GM19438 (cell line): ENCODE data around the gene TTLL9.

Source experiments
- ATAC-seq: cut with Tn5 transposase; IDR thresholded peaks from one replicate; pipeline ENCODE4 v1.9.1; 2021; ENCODE audit warnings: low read depth; ENCODE audit not compliant: unreplicated experiment

Gene TTLL9

DNA sequence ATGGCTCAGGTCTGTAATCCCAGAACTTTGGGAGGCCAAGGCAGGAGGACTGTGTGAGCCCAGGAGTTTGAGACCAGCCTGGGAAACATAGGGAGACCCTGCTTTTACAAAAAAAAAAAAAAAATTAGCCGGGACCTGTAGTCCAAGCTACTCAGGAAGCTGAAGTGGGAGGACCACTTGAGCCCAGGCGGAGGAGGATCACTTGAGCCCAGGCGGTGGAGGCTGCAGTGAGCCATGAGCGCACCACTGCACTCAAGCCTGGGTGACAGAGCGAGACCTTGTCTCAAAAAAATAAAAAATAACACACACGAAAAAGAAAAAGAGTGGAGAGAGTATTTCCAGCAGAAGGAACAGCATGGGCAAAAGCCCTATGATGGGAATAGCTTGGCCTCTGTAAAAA lies 2.0 kb downstream of the TTLL9 start:
- ATAC-seq, result no peak

DNA sequence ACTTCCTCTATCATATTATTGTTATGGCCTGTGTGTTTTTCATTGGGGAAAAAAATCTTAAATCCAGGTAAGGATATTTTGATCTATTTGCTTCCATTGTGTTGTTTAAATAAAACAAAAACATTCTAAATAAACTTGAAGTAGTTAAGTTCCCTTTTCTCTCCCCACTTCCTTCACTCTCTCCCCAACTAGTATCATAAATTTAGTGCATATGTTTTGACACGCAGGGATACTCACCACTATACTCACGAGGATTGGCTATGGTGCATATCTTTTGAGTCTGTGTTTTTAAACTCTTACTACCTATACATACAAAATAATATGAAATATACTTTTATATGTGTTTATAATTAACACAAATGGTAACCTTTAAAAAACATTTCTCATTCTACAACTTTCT lies 5.2 kb downstream of the TTLL9 start:
- no peak for ATAC-seq

DNA sequence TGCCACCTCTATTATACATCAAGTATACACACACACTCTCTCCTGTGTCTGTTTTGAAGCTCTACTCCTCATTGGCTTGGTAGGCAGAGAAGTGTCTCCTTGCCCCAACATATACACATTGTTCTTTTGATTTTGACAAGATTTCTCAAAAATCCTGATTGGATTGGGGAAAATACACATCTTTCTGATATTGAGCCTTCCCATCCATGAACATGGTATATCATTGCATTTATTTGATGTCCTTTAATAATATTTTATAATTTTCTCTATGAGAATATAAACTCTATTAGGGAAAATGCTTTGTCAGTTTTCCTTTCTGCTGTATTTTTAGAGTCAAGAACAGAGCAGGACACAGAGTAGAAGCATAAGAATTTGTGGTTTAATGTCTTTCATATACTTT lies 7.2 kb downstream of the TTLL9 start:
- no peak for ATAC-seq

DNA sequence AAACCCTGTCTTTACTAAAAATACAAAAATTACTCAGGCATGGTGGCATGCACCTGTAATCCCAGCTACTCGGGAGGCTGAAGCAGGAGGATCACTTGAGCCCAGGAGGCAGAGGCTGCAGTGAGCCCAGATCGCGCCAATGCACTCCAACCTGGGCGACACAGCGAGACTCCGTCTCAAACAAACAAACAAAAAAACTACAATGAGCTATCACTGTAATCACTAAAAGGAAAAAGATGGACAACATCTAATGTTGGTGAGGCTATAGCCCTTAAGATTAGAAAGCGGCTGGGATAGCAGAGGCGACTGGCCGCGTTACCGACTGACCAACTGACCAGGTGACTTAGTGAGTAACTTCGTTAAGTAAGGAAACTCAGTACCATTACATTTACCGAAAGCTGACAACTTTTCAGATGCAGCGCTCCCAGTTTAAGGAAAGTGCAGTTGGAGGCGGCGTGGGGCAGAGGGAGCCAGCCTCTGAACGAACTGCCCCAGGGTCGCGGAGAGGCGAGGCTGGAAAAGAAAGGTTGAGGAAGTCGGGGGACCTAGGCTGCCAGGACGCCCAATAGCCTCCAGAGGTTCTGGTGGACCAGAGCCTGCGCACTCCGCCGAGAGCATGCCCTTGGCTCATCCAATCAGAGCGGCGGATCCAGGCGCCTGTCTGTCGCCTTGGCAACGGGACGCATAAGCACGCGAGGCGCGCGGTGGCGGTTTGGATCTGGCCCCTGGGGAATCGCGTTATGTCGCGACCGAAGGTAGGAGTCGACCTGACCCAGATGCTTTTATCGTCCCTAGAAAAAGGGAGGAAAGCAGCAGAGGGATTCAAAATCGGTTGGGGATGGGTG lies 8.9 kb downstream of the TTLL9 start:
- peak; percentile 76 for ATAC-seq

DNA sequence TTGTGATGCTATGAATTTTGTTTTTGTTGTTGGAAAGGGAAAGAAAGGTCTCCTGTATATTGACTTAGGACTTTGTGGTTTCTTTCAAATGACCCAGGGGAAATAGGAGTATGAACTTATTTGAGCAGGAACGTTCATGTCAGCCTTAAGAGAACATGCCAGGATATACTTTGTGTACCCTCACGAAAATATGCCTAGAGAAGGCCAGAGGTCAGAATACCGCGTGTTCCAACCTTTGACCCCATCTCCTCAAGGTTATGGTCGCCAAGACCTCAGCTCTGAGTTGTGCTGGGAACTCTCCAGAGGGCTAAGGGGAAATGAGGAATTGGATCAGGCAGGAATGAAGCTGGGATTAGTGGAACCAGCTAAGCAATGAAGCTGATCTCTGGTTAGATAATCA lies 11.5 kb downstream of the TTLL9 start:
- no peak for ATAC-seq

DNA sequence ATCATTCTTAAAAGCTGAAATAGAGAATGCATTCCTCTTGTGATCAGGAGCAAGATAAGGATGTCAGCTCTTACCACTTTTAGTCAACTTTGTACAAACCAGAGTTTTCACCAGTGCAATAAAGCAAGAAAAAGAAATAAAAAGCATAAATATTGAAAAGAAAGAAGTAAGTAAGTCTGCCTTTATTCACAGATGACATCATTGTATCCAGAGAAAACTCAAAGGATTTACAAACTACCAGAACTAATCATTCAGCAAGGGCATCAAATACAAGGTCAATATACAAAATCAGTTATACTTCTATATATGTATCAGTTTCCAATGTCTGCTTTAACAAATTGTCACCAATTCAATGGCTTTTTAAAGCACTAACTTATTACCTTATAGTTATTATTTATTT lies 13.4 kb downstream of the TTLL9 start:
- ATAC-seq, result no peak

DNA sequence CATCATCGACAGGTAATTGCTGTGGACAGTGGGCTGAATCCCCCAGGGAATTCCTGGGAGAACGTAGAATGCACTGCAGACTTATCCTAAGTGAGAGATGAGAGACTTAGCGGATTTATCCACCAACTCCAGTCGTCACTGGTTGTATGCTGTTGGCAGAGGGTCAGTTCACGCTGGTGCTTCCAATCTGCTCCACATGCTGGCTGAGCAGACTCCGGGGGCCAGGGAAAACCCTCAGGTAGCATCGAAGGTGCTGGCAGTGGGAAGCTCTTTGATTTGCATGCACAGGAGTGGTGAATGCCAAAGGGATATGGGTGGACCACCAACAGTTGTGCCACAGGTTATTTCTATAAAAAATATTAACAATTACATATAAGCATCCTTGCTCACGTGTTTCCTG lies 20.2 kb downstream of the TTLL9 start:
- ATAC-seq, result no peak

DNA sequence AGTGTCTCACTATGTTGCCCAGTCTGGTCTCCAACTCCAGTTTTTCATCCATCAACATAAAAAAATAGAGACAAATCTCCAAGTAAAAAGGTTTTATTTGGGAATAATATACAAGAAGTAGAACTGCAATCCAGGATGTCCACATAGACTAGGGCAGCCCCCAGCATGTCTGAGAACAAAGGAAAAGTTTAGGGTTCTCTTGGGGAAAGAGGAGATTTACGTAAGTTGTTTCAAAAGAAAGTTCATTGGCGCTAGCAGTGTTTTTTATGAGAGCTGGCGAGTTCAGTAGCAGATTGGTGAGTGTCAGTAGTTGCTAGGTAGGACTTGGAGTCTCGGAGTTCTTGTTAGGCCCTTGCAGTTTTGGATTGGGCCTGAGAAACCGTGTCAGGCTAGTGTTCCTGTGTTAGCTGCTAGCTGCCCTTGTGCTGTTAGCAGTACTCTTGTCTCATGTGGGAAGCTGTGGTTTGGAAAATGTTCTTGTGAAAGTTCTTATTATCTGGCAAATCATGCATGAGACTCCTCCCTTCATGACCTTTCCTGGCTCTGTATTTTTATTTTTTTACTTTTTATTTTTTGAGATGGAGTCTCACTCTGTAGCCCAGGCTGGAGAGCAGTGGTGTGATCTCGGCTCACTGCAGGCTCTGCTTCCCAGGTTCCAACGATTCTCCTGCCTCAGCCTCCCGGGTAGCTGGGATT lies 24.7 kb downstream of the TTLL9 start:
- peak; percentile 98 for ATAC-seq

DNA sequence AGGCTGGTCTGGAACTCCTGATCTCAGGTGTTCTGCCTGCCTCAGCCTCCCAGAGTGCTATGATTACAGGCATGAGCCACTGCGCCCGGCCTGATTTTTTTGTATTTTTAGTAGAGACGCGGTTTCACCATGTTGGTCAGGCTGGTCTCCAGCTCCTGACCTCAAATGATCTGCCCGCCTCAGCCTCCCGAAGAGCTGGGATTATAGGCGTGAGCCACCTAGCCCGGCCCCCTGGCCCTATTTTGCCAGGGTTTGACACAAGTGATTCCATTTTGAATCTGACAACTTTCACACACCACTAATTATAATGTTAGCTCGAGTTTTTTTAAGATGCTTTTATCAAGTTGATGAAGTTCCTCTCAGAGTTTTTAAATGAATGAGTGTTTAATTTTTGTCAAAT lies 25.6 kb downstream of the TTLL9 start:
- no peak for ATAC-seq

DNA sequence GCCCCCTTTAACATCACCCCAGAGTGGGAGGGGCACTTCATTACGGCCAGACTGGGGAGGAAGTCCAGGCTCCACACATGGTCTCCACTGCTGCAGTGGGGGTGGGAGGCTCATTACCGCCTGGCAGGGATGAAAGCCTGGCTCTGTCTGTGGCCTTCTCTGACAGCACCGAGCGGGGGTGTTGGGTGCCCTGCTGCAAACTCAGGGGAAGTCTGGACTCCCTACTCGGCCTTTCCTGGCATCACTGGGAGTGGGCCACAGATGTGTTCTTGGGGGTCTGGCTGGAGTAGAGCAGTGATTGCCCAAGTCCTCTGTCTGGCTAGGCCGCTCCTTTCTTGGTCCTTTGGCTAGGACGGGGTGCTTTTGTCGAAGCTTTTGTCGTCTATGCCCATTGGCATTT lies 27.1 kb downstream of the TTLL9 start:
- ATAC-seq, result no peak

DNA sequence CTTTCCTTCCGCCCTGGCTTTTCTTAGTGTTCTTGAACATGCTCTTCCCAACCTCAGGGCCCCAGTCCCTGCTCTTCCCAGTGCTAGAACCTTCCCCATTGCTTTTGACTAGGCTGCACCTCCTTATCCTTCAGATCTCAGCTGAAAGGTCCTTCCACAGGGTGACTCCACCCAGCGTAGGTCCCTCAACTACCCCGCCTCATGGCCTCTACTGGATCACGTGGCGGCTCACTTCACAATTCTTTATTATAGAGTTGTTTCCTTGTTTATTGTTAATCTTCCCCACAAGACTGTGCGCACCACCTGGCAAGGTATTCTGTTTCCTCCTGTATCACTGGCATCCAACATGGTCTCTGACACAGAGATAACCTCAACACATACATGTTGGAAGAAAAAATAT lies 31.2 kb downstream of the TTLL9 start:
- ATAC-seq, result no peak

DNA sequence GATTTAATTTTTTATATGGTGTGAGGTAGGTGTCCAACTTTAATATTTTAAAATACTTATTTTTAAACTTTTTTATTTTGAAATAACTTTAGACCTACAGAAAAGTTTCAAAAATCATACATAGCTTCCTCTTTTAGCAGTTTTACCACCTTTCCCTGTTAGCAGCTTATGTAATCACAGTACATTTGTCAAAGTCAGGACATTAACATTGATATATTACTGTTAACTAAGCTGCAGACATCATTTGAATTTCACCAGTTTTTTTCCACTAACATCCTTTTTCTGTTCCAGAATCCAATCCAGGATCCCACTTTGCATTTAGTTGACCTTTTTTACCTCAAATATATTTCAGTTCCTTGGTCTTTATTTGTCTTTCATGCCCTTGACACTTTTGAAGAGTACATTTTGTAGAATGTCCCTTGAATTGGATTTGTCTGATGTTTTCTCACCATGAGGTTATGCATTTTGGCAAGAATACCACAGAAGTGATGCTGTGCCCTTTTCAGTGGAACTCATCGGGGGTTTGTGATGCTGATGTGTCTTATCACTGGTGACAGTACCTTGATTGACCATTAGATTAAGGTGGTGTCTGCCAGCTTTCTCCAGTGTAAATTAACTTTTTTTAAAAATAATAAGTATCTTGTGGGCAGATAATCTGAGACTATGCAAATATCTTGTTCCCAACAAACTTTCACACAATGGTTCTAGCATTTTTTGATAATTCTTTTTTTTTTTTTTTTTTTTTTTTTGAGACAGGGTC lies 33.4 kb downstream of the TTLL9 start:
- ATAC-seq, result no peak

DNA sequence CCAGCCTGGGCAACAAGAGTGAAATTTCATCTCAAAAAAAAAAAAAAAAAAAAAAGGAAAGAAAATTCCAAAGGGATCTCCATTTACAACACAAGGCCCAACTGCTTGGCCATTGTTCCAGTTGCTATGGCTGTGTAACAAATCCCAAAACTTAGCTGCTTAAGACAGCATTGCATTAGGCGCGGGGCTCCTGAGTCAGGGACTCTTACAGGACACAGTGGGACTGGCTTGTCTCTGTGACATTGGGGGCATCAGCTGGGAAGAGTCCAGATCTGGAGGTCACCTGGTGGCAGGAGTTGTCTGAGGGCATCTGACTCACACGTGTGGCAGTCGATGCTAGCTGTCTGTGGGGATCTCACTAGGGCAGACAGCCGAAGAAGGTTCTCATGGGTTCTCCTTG lies 35.6 kb downstream of the TTLL9 start:
- no peak for ATAC-seq

DNA sequence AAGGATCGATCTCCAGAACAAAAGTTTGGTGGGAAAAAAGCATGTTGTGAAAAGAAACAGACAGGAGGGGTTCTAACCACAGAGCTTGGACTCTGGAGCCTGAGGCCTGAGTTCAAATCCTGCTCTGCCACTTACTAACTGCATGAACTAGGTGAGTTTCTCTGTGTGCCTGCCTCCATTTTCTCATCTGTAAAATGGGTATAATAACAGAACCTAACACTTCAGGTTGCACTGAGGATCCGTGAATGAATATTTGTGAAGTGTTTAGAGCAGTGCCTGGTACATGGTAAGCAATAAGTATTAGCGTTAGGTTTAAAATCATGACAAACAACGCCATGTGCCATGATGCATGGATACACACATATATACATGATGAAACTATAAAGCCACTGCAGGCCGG lies 36.6 kb downstream of the TTLL9 start:
- ATAC-seq, result no peak

DNA sequence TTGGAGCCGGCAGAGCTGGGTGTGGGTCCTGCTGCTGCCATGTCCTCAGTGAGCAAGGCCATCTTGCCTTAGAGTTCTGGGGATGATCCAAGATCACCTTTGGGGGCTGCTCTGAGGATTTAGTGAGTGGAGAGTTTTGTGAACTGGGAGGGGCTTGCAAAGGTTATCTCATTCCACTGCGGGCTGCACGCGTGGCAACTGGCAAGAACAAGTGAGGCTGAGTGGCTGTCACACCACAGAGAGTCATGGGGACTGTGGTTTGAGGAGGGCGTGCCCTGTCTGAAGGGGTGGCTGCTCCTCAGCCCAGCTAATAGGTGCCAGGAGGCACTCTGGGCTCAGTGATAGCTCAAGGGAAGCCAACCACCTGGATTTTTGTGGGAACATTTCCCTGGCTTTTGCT lies 37.6 kb downstream of the TTLL9 start:
- no peak for ATAC-seq

DNA sequence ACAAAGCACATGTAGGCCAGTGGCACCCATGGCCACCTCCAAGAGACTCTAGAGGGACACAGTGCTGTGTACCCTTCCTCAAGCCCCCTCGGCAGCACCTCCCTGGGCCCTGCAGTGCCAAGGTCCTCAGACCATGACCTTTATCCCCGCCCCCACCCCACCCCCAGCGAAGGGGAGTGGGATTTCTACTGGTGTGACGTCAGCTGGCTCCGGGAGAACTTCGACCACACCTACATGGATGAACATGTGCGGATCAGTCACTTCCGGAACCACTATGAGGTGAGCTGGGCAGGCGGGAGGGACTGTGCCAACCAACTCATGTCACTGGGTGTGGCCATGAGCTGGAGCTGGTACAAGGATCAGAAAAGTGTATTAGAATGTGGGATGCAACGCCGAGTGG lies 38.0 kb downstream of the TTLL9 start:
- no peak for ATAC-seq

DNA sequence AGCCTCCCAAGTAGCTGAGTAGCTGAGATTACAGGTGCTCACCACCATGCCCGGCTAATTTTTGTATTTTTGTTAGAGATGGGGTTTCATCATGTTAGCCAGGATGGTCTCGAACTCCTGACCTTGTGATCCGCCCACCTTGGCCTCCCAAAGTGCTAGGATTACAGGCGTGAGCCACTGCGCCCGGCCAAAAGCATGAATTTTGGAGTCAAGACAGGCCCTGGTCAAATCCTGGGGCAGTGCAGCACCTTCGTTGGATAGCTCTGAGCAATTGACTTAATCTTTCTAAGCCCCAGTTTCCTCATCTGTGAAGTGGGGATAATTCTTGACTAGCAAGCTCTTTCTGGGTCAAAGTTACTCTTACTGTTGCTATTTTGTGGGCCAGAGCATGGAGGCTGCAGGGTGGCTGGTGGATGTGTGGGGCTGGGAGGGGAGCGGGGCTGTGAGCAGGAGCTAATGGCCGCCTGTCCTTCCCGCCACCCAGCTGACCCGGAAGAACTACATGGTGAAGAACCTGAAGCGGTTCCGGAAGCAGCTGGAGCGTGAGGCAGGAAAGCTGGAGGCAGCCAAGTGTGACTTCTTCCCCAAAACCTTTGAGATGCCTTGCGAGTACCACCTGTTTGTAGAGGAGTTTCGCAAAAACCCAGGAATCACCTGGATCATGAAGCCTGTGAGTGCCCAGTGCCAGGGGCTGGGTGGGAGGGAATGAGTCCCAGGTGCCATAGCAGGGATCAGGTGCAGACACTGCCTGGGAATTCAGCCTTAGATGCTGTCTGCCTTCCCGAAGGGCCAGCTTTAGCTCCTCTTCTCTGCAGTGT lies 39.0 kb downstream of the TTLL9 start:
- no peak for ATAC-seq

DNA sequence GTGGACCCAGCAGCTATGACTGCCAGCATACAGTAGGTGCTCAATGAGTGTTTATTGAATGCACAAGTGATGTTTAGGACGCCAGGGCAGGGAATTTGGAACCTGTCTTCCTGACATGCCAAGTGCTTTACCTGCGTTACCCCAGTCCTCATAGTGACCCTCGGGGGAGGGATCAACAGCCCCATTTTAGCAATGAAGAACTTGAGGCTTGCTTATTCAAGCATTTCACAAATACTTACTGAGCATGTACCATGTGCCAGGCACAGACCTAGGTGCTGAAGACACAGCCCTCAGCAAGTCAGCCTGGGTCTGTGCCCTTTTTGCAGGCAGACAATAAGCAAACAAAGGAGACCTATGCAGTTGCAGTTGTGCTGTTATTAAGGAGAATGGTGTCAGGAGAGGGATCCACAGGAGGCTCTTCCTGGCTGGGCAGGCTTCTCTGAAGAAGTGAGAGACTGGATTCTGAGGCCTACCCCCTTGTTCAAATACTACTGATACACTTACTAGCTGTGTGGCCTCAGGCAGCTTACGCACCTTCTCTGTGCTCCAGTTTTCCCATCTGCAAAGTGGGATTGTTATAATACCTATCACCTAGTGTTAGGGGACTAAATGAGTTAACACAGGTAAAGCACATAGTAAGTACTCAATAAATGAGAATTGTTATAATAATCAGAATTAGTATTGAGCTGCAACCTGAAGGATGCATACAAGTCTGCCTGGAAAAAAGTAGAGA lies 39.8 kb downstream of the TTLL9 start:
- no peak for ATAC-seq

DNA sequence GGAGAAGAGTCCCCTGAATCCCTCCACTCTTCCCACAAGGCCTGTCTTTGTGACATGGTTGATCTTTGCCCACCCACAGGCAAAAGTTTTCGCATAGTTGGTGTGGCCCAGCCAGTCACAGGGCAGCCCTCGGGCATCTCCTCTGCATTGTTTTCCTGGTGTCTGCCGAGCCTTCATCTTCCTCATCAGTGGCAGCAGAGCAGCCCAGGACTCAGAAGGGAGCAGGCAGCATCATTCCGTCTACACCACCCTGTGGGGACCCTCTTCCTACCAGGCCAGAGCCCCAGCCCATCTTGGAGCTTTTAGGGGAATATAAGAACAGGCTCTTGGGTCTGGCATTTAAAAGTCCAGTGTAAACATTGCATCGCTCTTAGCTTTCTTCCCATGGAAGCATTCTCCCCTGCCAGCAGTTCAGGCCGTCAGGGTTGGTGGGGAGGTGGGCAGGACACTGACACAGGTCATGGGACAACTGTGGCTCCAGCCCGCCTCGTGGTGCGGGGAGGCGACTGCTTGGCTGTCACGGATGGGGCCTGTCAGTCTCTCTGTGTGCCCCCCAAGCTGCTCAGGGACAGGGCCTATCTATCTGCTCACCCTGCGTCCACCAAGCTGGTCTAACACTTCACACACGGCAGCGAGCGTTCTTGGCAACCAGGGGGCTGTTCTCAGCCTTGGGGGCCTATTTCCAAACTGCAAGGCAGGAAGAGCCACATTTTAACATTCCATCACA lies 43.2 kb downstream of the TTLL9 start:
- no peak for ATAC-seq
